Esophagus squamous epithelium (tissue), 4 donors: ENCODE measurements around the gene CNTNAP2.

Experiments
- POLR2A ChIP-seq, 4 donors: fragments of 450-650 bp; IDR thresholded peaks; one replicate each; pipeline ENCODE4 v1.6.1; 2017; ENCODE audit warnings: antibody characterized with exemption in 4 of 4, mild to moderate bottlenecking in 4 of 4, moderate library complexity in 3 of 4
- TF ChIP-seq, protein P1 (sequence below), 6 experiments: fragments of 450-650 bp in 4 of 6; fragments of 200-600 bp in 2 of 6; sonication (generic) in 2 of 6; IDR thresholded peaks; one replicate each; pipeline ENCODE4 v1.5.1; 2016 to 2019; ENCODE audit warnings: antibody characterized with exemption in 6 of 6, mild to moderate bottlenecking in 4 of 6, moderate library complexity in 4 of 6

DNA sequence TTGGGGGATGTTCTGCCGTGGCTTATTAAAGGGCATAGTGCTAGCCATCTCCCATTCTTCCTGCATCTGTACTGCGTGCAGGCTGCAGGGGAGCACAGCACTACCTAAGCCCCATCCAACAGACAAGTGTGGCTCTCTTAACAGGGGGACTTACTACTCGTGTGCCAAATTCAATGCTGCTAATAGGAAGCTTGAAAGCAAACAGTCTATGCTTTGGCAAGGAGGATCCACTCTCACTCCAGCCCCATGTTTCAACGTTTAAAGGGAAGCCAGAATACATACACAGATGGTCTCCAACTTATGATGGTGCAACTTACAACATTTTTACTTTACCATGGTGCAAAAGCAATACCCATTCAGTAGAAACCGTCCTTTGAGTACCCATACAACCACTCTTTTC lies 2245.9 kb downstream of the CNTNAP2 start:
- TF ChIP-seq POLR2A (IDR thresholded peaks at IDR 0.05): no peak
- TF ChIP-seq, protein P1, sequence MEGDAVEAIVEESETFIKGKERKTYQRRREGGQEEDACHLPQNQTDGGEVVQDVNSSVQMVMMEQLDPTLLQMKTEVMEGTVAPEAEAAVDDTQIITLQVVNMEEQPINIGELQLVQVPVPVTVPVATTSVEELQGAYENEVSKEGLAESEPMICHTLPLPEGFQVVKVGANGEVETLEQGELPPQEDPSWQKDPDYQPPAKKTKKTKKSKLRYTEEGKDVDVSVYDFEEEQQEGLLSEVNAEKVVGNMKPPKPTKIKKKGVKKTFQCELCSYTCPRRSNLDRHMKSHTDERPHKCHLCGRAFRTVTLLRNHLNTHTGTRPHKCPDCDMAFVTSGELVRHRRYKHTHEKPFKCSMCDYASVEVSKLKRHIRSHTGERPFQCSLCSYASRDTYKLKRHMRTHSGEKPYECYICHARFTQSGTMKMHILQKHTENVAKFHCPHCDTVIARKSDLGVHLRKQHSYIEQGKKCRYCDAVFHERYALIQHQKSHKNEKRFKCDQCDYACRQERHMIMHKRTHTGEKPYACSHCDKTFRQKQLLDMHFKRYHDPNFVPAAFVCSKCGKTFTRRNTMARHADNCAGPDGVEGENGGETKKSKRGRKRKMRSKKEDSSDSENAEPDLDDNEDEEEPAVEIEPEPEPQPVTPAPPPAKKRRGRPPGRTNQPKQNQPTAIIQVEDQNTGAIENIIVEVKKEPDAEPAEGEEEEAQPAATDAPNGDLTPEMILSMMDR (IDR thresholded peaks at IDR 0.05): no peak
